Activated CD4-positive, alpha-beta T cell treated with anti-CD3 and anti-CD28 coated beads, Interleukin-2, amount 10 ng/mL, durations not matched to agents 24 days and 14 days (primary cell): ENCODE data around the gene ATP6V0A4. TPM values are rescaled to one million over a fixed set of nuclear protein-coding genes. Genes with fewer than 3 reads are reported as not detected.

Source experiments
- DNase-seq: peaks from one replicate; pipeline ENCODE4 v3.0.0; 2022
- H3K27ac Mint-ChIP-seq: one replicate; pipeline ENCODE4 v1.8.0; 2022; ENCODE audit warnings: mild to moderate bottlenecking, mixed read lengths
- H3K27me3 Mint-ChIP-seq: one replicate; pipeline ENCODE4 v1.8.0; 2022; ENCODE audit warnings: mixed read lengths
- H3K36me3 Mint-ChIP-seq: one replicate; pipeline ENCODE4 v1.8.0; 2022; ENCODE audit warnings: low read depth, mild to moderate bottlenecking, mixed read lengths
- H3K4me1 Mint-ChIP-seq: one replicate; pipeline ENCODE4 v1.8.0; 2021; ENCODE audit warnings: mixed read lengths
- H3K4me3 Mint-ChIP-seq: one replicate; pipeline ENCODE4 v1.8.0; 2022; ENCODE audit warnings: mild to moderate bottlenecking, moderate library complexity, mixed read lengths
- H3K9me3 Mint-ChIP-seq: one replicate; pipeline ENCODE4 v1.8.0; 2021; ENCODE audit warnings: mixed read lengths
- intact Hi-C: fragments of 100-400 bp; cut with micrococcal nuclease; formaldehyde crosslinking; loops from one replicate; pipeline ENCODE4 v1.15.1; 2023
- total RNA-seq: library from RNA; stranded (reverse); gene quantifications from 2 replicates; pipeline ENCODE4 v1.2.3, GENCODE V29; 2022

The ATP6V0A4 gene
- total RNA-seq, 1 donor from 2014 or later, result not detected

- no peak overlapping the region for H3K27ac Mint-ChIP-seq
- peaks cover 9% of the 10 kb centered on the region for H3K27me3 Mint-ChIP-seq
- H3K36me3 Mint-ChIP-seq, result no peaks in the 10 kb centered on the region
- no peak overlapping the region for H3K4me3 Mint-ChIP-seq
- no peak for DNase-seq
- peaks cover 12% of the 10 kb centered on the region for H3K4me1 Mint-ChIP-seq
- H3K9me3 Mint-ChIP-seq, result peaks cover 4% of the 10 kb centered on the region
- intact Hi-C loops, result no loop called here
Observed at GRCh38 chr7:138796038-138796615, 1.9 kb downstream of the ATP6V0A4 start.

GRCh38 chr7:138785587-138786437 is 12.2 kb downstream of the ATP6V0A4 start:
- Mint-ChIP-seq H3K4me1 (no peaks in the 10 kb centered on the region), H3K36me3 (no peaks in the 10 kb centered on the region), H3K27ac (no peak overlapping the region), H3K27me3 (peaks cover 3% of the 10 kb centered on the region), H3K9me3 (peaks cover 12% of the 10 kb centered on the region), H3K4me3 (no peak overlapping the region)
- DNase-seq, result no peak
- intact Hi-C loops, result no loop called here

GRCh38 chr7:138784692-138785091 is 13.3 kb downstream of the ATP6V0A4 start:
- Mint-ChIP-seq H3K27ac (no peak overlapping the region), H3K4me3 (no peak overlapping the region), H3K36me3 (no peaks in the 10 kb centered on the region), H3K9me3 (peaks cover 12% of the 10 kb centered on the region), H3K4me1 (no peaks in the 10 kb centered on the region), H3K27me3 (peaks cover 3% of the 10 kb centered on the region)
- DNase-seq, result no peak
- intact Hi-C loops, result no loop called here

- DNase-seq, result no peak
- intact Hi-C loops, result no loop called here
- Mint-ChIP-seq H3K4me1 (no peaks in the 10 kb centered on the region), H3K36me3 (no peaks in the 10 kb centered on the region), H3K27me3 (peaks cover 3% of the 10 kb centered on the region), H3K27ac (no peak overlapping the region), H3K4me3 (no peak overlapping the region), H3K9me3 (peaks cover 7% of the 10 kb centered on the region)
Observed at GRCh38 chr7:138781004-138781403, 17.0 kb downstream of the ATP6V0A4 start.

- Mint-ChIP-seq H3K4me1 (peaks cover 3% of the 10 kb centered on the region), H3K27ac (no peak overlapping the region), H3K36me3 (no peaks in the 10 kb centered on the region), H3K27me3 (peaks cover 3% of the 10 kb centered on the region), H3K9me3 (no peaks in the 10 kb centered on the region), H3K4me3 (no peak overlapping the region)
- intact Hi-C loops, result no loop called here
- DNase-seq, result no peak
Observed at GRCh38 chr7:138776166-138776833, 21.7 kb downstream of the ATP6V0A4 start.

GRCh38 chr7:138773817-138774216 is 24.2 kb downstream of the ATP6V0A4 start:
- no peak overlapping the region for H3K27ac Mint-ChIP-seq
- no peak overlapping the region for H3K4me3 Mint-ChIP-seq
- peaks cover 3% of the 10 kb centered on the region for H3K4me1 Mint-ChIP-seq
- H3K9me3 Mint-ChIP-seq, result no peaks in the 10 kb centered on the region
- intact Hi-C loops, result no loop called here
- DNase-seq, result no peak
- H3K27me3 Mint-ChIP-seq, result peaks cover 11% of the 10 kb centered on the region
- H3K36me3 Mint-ChIP-seq, result no peaks in the 10 kb centered on the region

GRCh38 chr7:138773176-138773575 is 24.8 kb downstream of the ATP6V0A4 start:
- peaks cover 3% of the 10 kb centered on the region for H3K4me1 Mint-ChIP-seq
- H3K36me3 Mint-ChIP-seq, result no peaks in the 10 kb centered on the region
- H3K9me3 Mint-ChIP-seq, result no peaks in the 10 kb centered on the region
- no peak overlapping the region for H3K4me3 Mint-ChIP-seq
- H3K27ac Mint-ChIP-seq, result no peak overlapping the region
- H3K27me3 Mint-ChIP-seq, result peaks cover 11% of the 10 kb centered on the region
- intact Hi-C loops, result no loop called here
- DNase-seq, result no peak

- Mint-ChIP-seq H3K4me1 (peaks cover 3% of the 10 kb centered on the region), H3K36me3 (no peaks in the 10 kb centered on the region), H3K9me3 (no peaks in the 10 kb centered on the region), H3K27me3 (peaks cover 11% of the 10 kb centered on the region), H3K4me3 (no peak overlapping the region), H3K27ac (no peak overlapping the region)
- DNase-seq, result no peak
- intact Hi-C loops, result no loop called here
Observed at GRCh38 chr7:138770904-138771303, 27.1 kb downstream of the ATP6V0A4 start.

- Mint-ChIP-seq H3K9me3 (no peaks in the 10 kb centered on the region), H3K36me3 (no peaks in the 10 kb centered on the region), H3K27ac (no peak overlapping the region), H3K4me3 (no peak overlapping the region), H3K4me1 (no peaks in the 10 kb centered on the region), H3K27me3 (peaks cover 9% of the 10 kb centered on the region)
- DNase-seq, result no peak
- intact Hi-C loops, result no loop called here
Observed at GRCh38 chr7:138768241-138768640, 29.8 kb downstream of the ATP6V0A4 start.

GRCh38 chr7:138756591-138757242 is 41.3 kb downstream of the ATP6V0A4 start:
- Mint-ChIP-seq H3K27me3 (peaks cover 2% of the 10 kb centered on the region), H3K4me1 (peaks cover 31% of the 10 kb centered on the region), H3K36me3 (no peaks in the 10 kb centered on the region), H3K4me3 (no peak overlapping the region), H3K9me3 (no peaks in the 10 kb centered on the region), H3K27ac (peak overlapping the region; percentile 57)
- intact Hi-C loops, result no loop called here
- DNase-seq, result no peak

GRCh38 chr7:138755842-138756590 is 42.0 kb downstream of the ATP6V0A4 start:
- H3K4me3 Mint-ChIP-seq, result no peak overlapping the region
- intact Hi-C loops, result no loop called here
- H3K9me3 Mint-ChIP-seq, result no peaks in the 10 kb centered on the region
- no peak overlapping the region for H3K27ac Mint-ChIP-seq
- peaks cover 3% of the 10 kb centered on the region for H3K27me3 Mint-ChIP-seq
- H3K4me1 Mint-ChIP-seq, result peaks cover 35% of the 10 kb centered on the region
- no peaks in the 10 kb centered on the region for H3K36me3 Mint-ChIP-seq
- no peak for DNase-seq

- H3K27ac Mint-ChIP-seq, result no peak overlapping the region
- no peak for DNase-seq
Observed at GRCh38 chr7:138755331-138755747, 42.7 kb downstream of the ATP6V0A4 start.

GRCh38 chr7:138753610-138754009 is 44.4 kb downstream of the ATP6V0A4 start:
- Mint-ChIP-seq H3K27ac (peak overlapping the region; percentile 63), H3K36me3 (no peaks in the 10 kb centered on the region), H3K4me3 (peak overlapping the region; percentile 4), H3K9me3 (no peaks in the 10 kb centered on the region), H3K27me3 (peaks cover 9% of the 10 kb centered on the region), H3K4me1 (peaks cover 56% of the 10 kb centered on the region)
- intact Hi-C loops, result loop anchor here (2.0 to 5.0 kb wide), 3 partner anchors 63 to 126 kb away; no protein-coding TSS in a partner anchor
- peak; percentile 65 for DNase-seq

More at GRCh38 chr7:138755331-138755747, 42.7 kb downstream of the ATP6V0A4 start:
- Mint-ChIP-seq H3K4me3 (no peak overlapping the region), H3K36me3 (no peaks in the 10 kb centered on the region), H3K27me3 (peaks cover 4% of the 10 kb centered on the region), H3K9me3 (no peaks in the 10 kb centered on the region), H3K4me1 (peaks cover 42% of the 10 kb centered on the region)
- intact Hi-C loops, result no loop called here
